Adrenal gland (tissue), 12 donors: ENCODE measurements around the gene TMEM135. TPM values are rescaled to one million over a fixed set of nuclear protein-coding genes. Genes with fewer than 3 reads are reported as not detected.

Experiments
- DNase-seq, 7 donors: peaks; one replicate each; pipeline ENCODE4 v3.0.0-alpha.2; 2019 to 2020
- H3K27ac ChIP-seq, 5 donors: fragments of 200-600 bp; sonication (generic) in 4 of 5; 1 replicate in 3 of 5; 2 replicates in 2 of 5; pipeline versions ENCODE4 v1.5.1 to v1.8.0; 2016 to 2020; ENCODE audit warnings: mild to moderate bottlenecking in 1 of 5
- H3K27me3 ChIP-seq: fragments of 200-600 bp; 2 replicates; pipeline ENCODE4 v1.8.0; 2021
- H3K36me3 ChIP-seq, 2 donors: fragments of 200-600 bp; replicated peaks in 1 of 2; 1 replicate in 1 of 2; 2 replicates in 1 of 2; pipeline versions ENCODE4 v1.5.1 to v1.8.0; 2018 to 2022
- H3K4me1 ChIP-seq, 2 donors: fragments of 200-600 bp; replicated peaks in 1 of 2; 1 replicate in 1 of 2; 2 replicates in 1 of 2; pipeline versions ENCODE4 v1.5.1 to v1.8.0; 2018 to 2021
- H3K4me3 ChIP-seq, 4 donors: fragments of 200-600 bp; sonication (generic) in 3 of 4; one replicate each; pipeline ENCODE4 v1.5.1; 2016 to 2018
- H3K9me3 ChIP-seq, 3 donors: fragments of 200-600 bp; sonication (generic) in 1 of 3; replicated peaks in 1 of 3; 1 replicate in 2 of 3; 2 replicates in 1 of 3; pipeline versions ENCODE4 v1.5.1 to v1.8.0; 2016 to 2021
- POLR2A ChIP-seq, 2 donors: fragments of 450-650 bp; IDR thresholded peaks; one replicate each; pipeline ENCODE4 v1.6.1; 2017; ENCODE audit warnings: antibody characterized with exemption in 2 of 2, mild to moderate bottlenecking in 2 of 2, moderate library complexity in 1 of 2
- WGBS, 4 donors: extraction: QIAGEN DNeasy Blood & Tissue Kit in 2 of 4; methylation state at CpG; one replicate each; pipeline versions ENCODE4 v1.1.5 to v1.1.7; 2013 to 2017; 5-methylcytosine and 5-hydroxymethylcytosine counted together
- intact Hi-C, 2 donors: fragments of 100-400 bp; cut with DNase I; formaldehyde crosslinking; loops; one replicate each; pipeline versions ENCODE4 v1.14.1 to v1.15.0; 2022 to 2023
- polyA plus RNA-seq, 3 donors: library from polyadenylated mRNA; stranded (reverse); fragments of 200-250 nt in 2 of 3; fragments of 350-450 nt in 1 of 3; fragmentation: Illumina TruSeq in 1 of 3; extraction: RNeasy Lipid Tissue Mini Kit (QIAGEN cat#74804) in 1 of 3; gene quantifications; one replicate each; pipeline ENCODE4 v1.2.3, GENCODE V29; 2013 to 2014
- total RNA-seq, 9 donors: library from RNA; depleted of rRNA in 4 of 9; stranded (reverse); fragments of >200 nt in 4 of 9; fragments of 120-200 nt in 1 of 9; fragmentation: NEBNext Ultra II Directional in 1 of 9; extraction: Animal tissue kit (Norgen Biotek cat#: 25700) in 1 of 9; gene quantifications; one replicate each; pipeline versions ENCODE4 v1.1.0 to v1.2.4, GENCODE V29; 2013 to 2023
- TF ChIP-seq, protein P1 (sequence below), 6 experiments: fragments of 450-650 bp in 4 of 6; fragments of 200-600 bp in 2 of 6; sonication (generic) in 1 of 6; IDR thresholded peaks; 1 replicate in 5 of 6; 2 replicates in 1 of 6; pipeline versions ENCODE4 v1.5.1 to v1.8.0; 2016 to 2021; ENCODE audit warnings: antibody characterized with exemption in 6 of 6, mild to moderate bottlenecking in 2 of 6, moderate library complexity in 1 of 6
- donor health status: healthy with polysubstance abuse.
- donor health status: Bipolar disorder and iron deficiency.
- donor health status: DM: yes; HTN: yes; CAD: no.
- donor health status: DM: no; HTN: no; CAD: no.
- donor health status: DM: no; HTN: no; CAD: no.
- donor health status: DM: yes; HTN: yes; CAD: no.

TMEM135 gene
- total and polyA plus RNA-seq, 12 donors = 8.2 to 101 (median 44.5) TPM

DNA sequence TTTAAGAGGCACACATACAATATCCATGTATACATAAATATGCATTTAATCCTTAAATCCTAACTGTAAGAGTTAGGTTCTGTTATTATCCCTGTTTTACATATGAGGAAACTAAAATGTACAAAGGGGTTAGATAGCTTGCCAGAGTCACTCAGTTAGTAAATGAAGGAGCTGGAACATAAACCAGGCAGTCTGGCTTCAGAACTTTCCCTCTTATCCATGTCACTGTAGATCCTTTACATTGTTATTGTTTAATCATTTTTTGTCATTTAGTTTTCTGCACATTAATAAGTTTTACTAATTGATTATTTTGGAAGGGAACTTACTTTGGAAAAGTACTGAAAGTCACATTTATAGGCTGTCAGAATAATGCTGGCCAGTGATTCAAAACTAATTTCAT is 282.4 kb downstream of the TMEM135 start:
- Histone ChIP-seq H3K36me3 (peaks cover 0 to 9% of the 10 kb centered on the region in 2 donors), H3K9me3 (no peaks in the 10 kb centered on the region), H3K4me1 (no peaks in the 10 kb centered on the region), H3K27ac (no peak overlapping the region), H3K4me3 (no peak overlapping the region), H3K27me3 (no peaks in the 10 kb centered on the region)
- intact Hi-C loops = no loop called here
- TF ChIP-seq POLR2A (IDR thresholded peaks at IDR 0.05) = no peak
- TF ChIP-seq, protein P1, sequence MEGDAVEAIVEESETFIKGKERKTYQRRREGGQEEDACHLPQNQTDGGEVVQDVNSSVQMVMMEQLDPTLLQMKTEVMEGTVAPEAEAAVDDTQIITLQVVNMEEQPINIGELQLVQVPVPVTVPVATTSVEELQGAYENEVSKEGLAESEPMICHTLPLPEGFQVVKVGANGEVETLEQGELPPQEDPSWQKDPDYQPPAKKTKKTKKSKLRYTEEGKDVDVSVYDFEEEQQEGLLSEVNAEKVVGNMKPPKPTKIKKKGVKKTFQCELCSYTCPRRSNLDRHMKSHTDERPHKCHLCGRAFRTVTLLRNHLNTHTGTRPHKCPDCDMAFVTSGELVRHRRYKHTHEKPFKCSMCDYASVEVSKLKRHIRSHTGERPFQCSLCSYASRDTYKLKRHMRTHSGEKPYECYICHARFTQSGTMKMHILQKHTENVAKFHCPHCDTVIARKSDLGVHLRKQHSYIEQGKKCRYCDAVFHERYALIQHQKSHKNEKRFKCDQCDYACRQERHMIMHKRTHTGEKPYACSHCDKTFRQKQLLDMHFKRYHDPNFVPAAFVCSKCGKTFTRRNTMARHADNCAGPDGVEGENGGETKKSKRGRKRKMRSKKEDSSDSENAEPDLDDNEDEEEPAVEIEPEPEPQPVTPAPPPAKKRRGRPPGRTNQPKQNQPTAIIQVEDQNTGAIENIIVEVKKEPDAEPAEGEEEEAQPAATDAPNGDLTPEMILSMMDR (IDR thresholded peaks at IDR 0.05) = no peak
- no peak for DNase-seq

DNA sequence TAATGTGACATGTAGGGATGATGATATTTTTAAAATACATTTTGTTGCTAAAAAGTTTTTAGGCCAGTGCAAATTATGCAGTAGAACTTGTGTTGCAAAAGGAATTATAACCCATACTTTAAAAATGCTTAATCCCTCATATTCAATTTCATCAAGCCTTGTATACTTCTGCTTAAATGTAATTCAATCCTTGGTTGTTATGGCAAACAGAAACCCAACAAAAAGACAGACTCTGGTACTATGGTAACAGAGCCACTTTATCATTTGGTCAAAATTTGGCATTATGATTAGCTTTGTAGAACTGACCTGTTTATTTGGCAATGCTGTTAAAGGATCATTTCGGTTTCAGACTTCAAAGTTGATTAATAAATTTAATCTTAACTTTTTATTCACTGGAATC is 284.8 kb downstream of the TMEM135 start:
- Histone ChIP-seq H3K36me3 (peaks cover 0 to 9% of the 10 kb centered on the region in 2 donors), H3K27me3 (no peaks in the 10 kb centered on the region), H3K27ac (no peak overlapping the region), H3K9me3 (no peaks in the 10 kb centered on the region), H3K4me1 (no peaks in the 10 kb centered on the region), H3K4me3 (no peak overlapping the region)
- 30 to 68% (median 55%) methylated on average over 1 of the region's 1 CpG for WGBS, 4 donors
- intact Hi-C loops = no loop called here
- TF ChIP-seq, protein P1 (IDR thresholded peaks at IDR 0.05) = no peak
- no peak for TF ChIP-seq POLR2A (IDR thresholded peaks at IDR 0.05)
- no peak for DNase-seq

DNA sequence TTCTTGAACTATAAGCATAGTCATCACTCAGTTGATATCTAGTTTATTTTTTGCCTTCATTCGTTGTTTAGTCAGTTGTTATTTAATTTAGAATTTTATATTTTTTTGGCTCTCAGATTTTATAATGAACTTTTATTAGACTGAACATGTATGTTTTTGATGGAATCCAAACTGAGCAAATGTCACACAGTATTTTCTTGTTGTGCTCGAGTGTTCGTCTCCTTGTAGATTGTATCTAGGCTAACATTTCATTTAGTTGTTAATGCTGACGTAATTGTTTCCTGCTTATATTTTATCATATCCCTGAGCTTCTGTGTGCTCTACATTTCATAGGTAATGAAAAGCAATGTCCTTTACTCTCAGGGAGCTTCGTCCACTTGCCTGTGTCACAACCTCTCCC is 286.2 kb downstream of the TMEM135 start:
- no peak for DNase-seq
- Histone ChIP-seq H3K27me3 (no peaks in the 10 kb centered on the region), H3K4me1 (no peaks in the 10 kb centered on the region), H3K27ac (no peak overlapping the region), H3K36me3 (peaks cover 0 to 9% of the 10 kb centered on the region in 2 donors), H3K4me3 (no peak overlapping the region), H3K9me3 (no peaks in the 10 kb centered on the region)
- 87 to 93% (median 91%) methylated on average over 5 of the region's 5 CpGs for WGBS, 4 donors
- intact Hi-C loops = no loop called here
- TF ChIP-seq POLR2A (IDR thresholded peaks at IDR 0.05) = no peak
- TF ChIP-seq, protein P1 (IDR thresholded peaks at IDR 0.05) = no peak

DNA sequence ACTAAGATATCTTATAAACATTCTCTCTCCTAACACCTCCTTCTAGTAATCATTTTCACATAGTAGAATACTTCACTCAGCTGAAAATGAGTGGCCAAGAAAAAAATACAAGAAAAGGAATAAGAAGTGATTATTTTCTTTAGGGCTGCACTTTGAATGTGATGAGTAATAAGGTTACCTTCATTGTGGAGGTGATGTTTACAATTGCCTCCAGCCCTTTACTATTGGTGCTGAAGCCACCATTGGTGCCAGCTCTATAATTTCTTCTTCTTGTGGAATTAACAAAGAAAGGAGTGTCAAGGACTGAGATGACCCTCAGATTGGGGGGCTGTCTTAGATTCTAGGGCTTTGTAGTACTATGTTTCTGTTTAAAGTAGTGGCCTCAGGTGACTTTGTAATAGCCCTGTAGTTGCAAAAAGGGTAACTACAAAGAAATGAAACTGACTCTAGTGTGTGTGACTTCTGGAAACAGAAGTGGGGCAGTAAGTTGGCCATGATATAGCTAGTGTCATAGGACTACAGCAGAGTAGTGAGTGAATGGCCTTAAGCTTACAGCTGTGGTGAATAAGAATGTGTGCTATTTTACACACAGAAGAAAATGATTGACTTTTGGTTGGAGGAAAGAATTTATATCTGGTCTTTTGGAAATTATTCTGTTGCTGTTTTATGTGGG is 287.2 kb downstream of the TMEM135 start:
- TF ChIP-seq, protein P1 (IDR thresholded peaks at IDR 0.05) = no peak
- no peak for TF ChIP-seq POLR2A (IDR thresholded peaks at IDR 0.05)
- Histone ChIP-seq H3K27me3 (no peaks in the 10 kb centered on the region), H3K4me1 (no peaks in the 10 kb centered on the region), H3K4me3 (no peak overlapping the region), H3K9me3 (no peaks in the 10 kb centered on the region), H3K36me3 (peaks cover 0 to 9% of the 10 kb centered on the region in 2 donors), H3K27ac (no peak overlapping the region)
- DNase-seq = no peak
- intact Hi-C loops = no loop called here
